Placental pericyte (primary cell): ENCODE measurements around the gene TRIAP1. TPM values are rescaled to one million over a fixed set of nuclear protein-coding genes. Genes with fewer than 3 reads are reported as not detected.

Experiments
- total RNA-seq: library from RNA; depleted of rRNA; stranded (reverse); fragments of >200 nt; gene quantifications from 2 replicates; pipeline ENCODE4 v1.2.3, GENCODE V29; 2012

The TRIAP1 gene
- total RNA-seq: 16.2 and 27.6 TPM in 2 replicates

GRCh38 chr12:120445911-120446843 lies at the start of gene TRIAP1, which contains the start of gene GATC:
TRIAP1 (minus strand) TSS chr12:120446384; CDS start chr12:120446372, 12 bp downstream.
GATC (plus strand) TSS chr12:120446444; CDS start chr12:120446481, 37 bp downstream.

GRCh38 chr12:120469450-120470149 lies 23.4 kb upstream of the TRIAP1 start, which contains the start of gene SRSF9:
SRSF9 (minus strand) TSS chr12:120469748; CDS start chr12:120469609, 139 bp downstream.

GRCh38 chr12:120437735-120438494 lies 8.3 kb downstream of the TRIAP1 start, which contains the start of gene COX6A1:
COX6A1 (plus strand) TSS chr12:120438113; CDS start chr12:120438127, 14 bp downstream.

Other genes starting within 250 kb of the TRIAP1 start
- 1,724 and 3,331 TPM in 2 replicates for gene RPLP0, start 245.3 kb downstream of the TRIAP1 start, total RNA-seq
- 46.2 and 150 TPM in 2 replicates for gene PXN, start 180.7 kb downstream of the TRIAP1 start, total RNA-seq
- under 0.01 TPM in 2 replicates for gene RNU4-2, start 154.5 kb downstream of the TRIAP1 start, total RNA-seq
- gene RNU4-1, start 153.1 kb downstream of the TRIAP1 start, total RNA-seq: under 0.01 TPM in 2 replicates
- 0.66 and 0.86 TPM in 2 replicates for gene SIRT4, start 144.1 kb downstream of the TRIAP1 start, total RNA-seq
- not detected in 2 replicates for gene PLA2G1B, start 118.6 kb downstream of the TRIAP1 start, total RNA-seq
- not detected in 2 replicates for gene MSI1, start 77.2 kb downstream of the TRIAP1 start, total RNA-seq
- 260 and 322 TPM in 2 replicates for gene COX6A1, start 8.3 kb downstream of the TRIAP1 start, total RNA-seq
- 13.3 and 16.9 TPM in 2 replicates for gene GATC, start 60 bp upstream of the TRIAP1 start, total RNA-seq
- 132 and 154 TPM in 2 replicates for gene SRSF9, start 23.4 kb upstream of the TRIAP1 start, total RNA-seq
- 228 and 256 TPM in 2 replicates for gene DYNLL1, start 49.7 kb upstream of the TRIAP1 start, total RNA-seq
- 16.5 and 21.9 TPM in 2 replicates for gene COQ5, start 82.8 kb upstream of the TRIAP1 start, total RNA-seq
- gene RNF10, start 88.0 kb upstream of the TRIAP1 start, total RNA-seq: 114 and 200 TPM in 2 replicates
- 9.8 and 38.4 TPM in 2 replicates for gene POP5, start 135.0 kb upstream of the TRIAP1 start, total RNA-seq
- gene CABP1, start 194.2 kb upstream of the TRIAP1 start, total RNA-seq: not detected in 2 replicates
- 121 and 143 TPM in 2 replicates for gene MLEC, start 240.8 kb upstream of the TRIAP1 start, total RNA-seq